ENCODE results near the gene FEM1C. TPM values are rescaled to one million over a fixed set of nuclear protein-coding genes. Genes with fewer than 3 reads are reported as not detected.

FEM1C gene
- total RNA-seq, 1 donor: 40.9 TPM

GRCh38 chr5:115511632-115512031, 32.9 kb downstream of the FEM1C start:
- H3K4me3 ChIP-seq (ENCODE audit: low read length): no peak overlapping the region
- H3K4me1 ChIP-seq (ENCODE audit: insufficient read depth, low read length): no peaks in the 10 kb centered on the region
- no peaks in the 10 kb centered on the region for H3K9me3 ChIP-seq (ENCODE audit: low read depth, low read length)
- no peaks in the 10 kb centered on the region for H3K27me3 ChIP-seq (ENCODE audit: insufficient read depth, low read length)

- Histone ChIP-seq H3K9me3 (ENCODE audit: low read depth, low read length) (no peaks in the 10 kb centered on the region), H3K27me3 (ENCODE audit: insufficient read depth, low read length) (no peaks in the 10 kb centered on the region)
These were observed 34.4 kb downstream of the FEM1C start for GRCh38 chr5:115510145-115510645.

GRCh38 chr5:115509547-115509946, 35.0 kb downstream of the FEM1C start:
- Histone ChIP-seq H3K9me3 (ENCODE audit: low read depth, low read length) (no peaks in the 10 kb centered on the region), H3K4me3 (ENCODE audit: low read length) (no peak overlapping the region), H3K27me3 (ENCODE audit: insufficient read depth, low read length) (no peaks in the 10 kb centered on the region), H3K4me1 (ENCODE audit: insufficient read depth, low read length) (no peaks in the 10 kb centered on the region)

More at GRCh38 chr5:115510145-115510645, 34.4 kb downstream of the FEM1C start:
- Histone ChIP-seq H3K4me1 (ENCODE audit: insufficient read depth, low read length) (no peaks in the 10 kb centered on the region), H3K4me3 (ENCODE audit: low read length) (no peak overlapping the region)

- Histone ChIP-seq H3K4me1 (ENCODE audit: insufficient read depth, low read length) (no peaks in the 10 kb centered on the region), H3K4me3 (ENCODE audit: low read length) (no peak overlapping the region), H3K9me3 (ENCODE audit: low read depth, low read length) (no peaks in the 10 kb centered on the region), H3K27me3 (ENCODE audit: insufficient read depth, low read length) (no peaks in the 10 kb centered on the region)
These were observed 36.9 kb downstream of the FEM1C start for GRCh38 chr5:115507681-115508080.

- Histone ChIP-seq H3K4me1 (ENCODE audit: insufficient read depth, low read length) (no peaks in the 10 kb centered on the region), H3K27me3 (ENCODE audit: insufficient read depth, low read length) (peaks cover 4% of the 10 kb centered on the region), H3K9me3 (ENCODE audit: low read depth, low read length) (no peaks in the 10 kb centered on the region), H3K4me3 (ENCODE audit: low read length) (no peak overlapping the region)
These were observed 41.2 kb downstream of the FEM1C start for GRCh38 chr5:115503420-115503819.

- no peak overlapping the region for H3K4me3 ChIP-seq (ENCODE audit: low read length)
- peaks cover 9% of the 10 kb centered on the region for H3K27me3 ChIP-seq (ENCODE audit: insufficient read depth, low read length)
- no peaks in the 10 kb centered on the region for H3K4me1 ChIP-seq (ENCODE audit: insufficient read depth, low read length)
- H3K9me3 ChIP-seq (ENCODE audit: low read depth, low read length): no peaks in the 10 kb centered on the region
These were observed 42.9 kb downstream of the FEM1C start for GRCh38 chr5:115501464-115502210.

GRCh38 chr5:115500225-115500624, 44.4 kb downstream of the FEM1C start:
- peaks cover 13% of the 10 kb centered on the region for H3K27me3 ChIP-seq (ENCODE audit: insufficient read depth, low read length)
- H3K4me3 ChIP-seq (ENCODE audit: low read length): no peak overlapping the region
- no peaks in the 10 kb centered on the region for H3K9me3 ChIP-seq (ENCODE audit: low read depth, low read length)
- H3K4me1 ChIP-seq (ENCODE audit: insufficient read depth, low read length): no peaks in the 10 kb centered on the region

- Histone ChIP-seq H3K4me1 (ENCODE audit: insufficient read depth, low read length) (peaks cover 15% of the 10 kb centered on the region), H3K27me3 (ENCODE audit: insufficient read depth, low read length) (peaks cover 20% of the 10 kb centered on the region), H3K4me3 (ENCODE audit: low read length) (no peak overlapping the region), H3K9me3 (ENCODE audit: low read depth, low read length) (no peaks in the 10 kb centered on the region)
These were observed 47.5 kb downstream of the FEM1C start for GRCh38 chr5:115496936-115497576.

GRCh38 chr5:115494570-115495289, 49.8 kb downstream of the FEM1C start:
- H3K4me3 ChIP-seq (ENCODE audit: low read length): no peak overlapping the region
- no peaks in the 10 kb centered on the region for H3K9me3 ChIP-seq (ENCODE audit: low read depth, low read length)
- peaks cover 15% of the 10 kb centered on the region for H3K4me1 ChIP-seq (ENCODE audit: insufficient read depth, low read length)
- H3K27me3 ChIP-seq (ENCODE audit: insufficient read depth, low read length): peaks cover 16% of the 10 kb centered on the region

GRCh38 chr5:115490596-115490995, 54.0 kb downstream of the FEM1C start:
- H3K4me1 ChIP-seq (ENCODE audit: insufficient read depth, low read length): peaks cover 38% of the 10 kb centered on the region
- no peaks in the 10 kb centered on the region for H3K9me3 ChIP-seq (ENCODE audit: low read depth, low read length)
- no peak overlapping the region for H3K4me3 ChIP-seq (ENCODE audit: low read length)
- peaks cover 7% of the 10 kb centered on the region for H3K27me3 ChIP-seq (ENCODE audit: insufficient read depth, low read length)

GRCh38 chr5:115489733-115490132, 54.8 kb downstream of the FEM1C start:
- peaks cover 5% of the 10 kb centered on the region for H3K27me3 ChIP-seq (ENCODE audit: insufficient read depth, low read length)
- no peak overlapping the region for H3K4me3 ChIP-seq (ENCODE audit: low read length)
- peaks cover 41% of the 10 kb centered on the region for H3K4me1 ChIP-seq (ENCODE audit: insufficient read depth, low read length)
- no peaks in the 10 kb centered on the region for H3K9me3 ChIP-seq (ENCODE audit: low read depth, low read length)

- Histone ChIP-seq H3K4me1 (ENCODE audit: insufficient read depth, low read length) (peaks cover 34% of the 10 kb centered on the region), H3K4me3 (ENCODE audit: low read length) (no peak overlapping the region), H3K27me3 (ENCODE audit: insufficient read depth, low read length) (peaks cover 3% of the 10 kb centered on the region), H3K9me3 (ENCODE audit: low read depth, low read length) (no peaks in the 10 kb centered on the region)
These were observed 56.8 kb downstream of the FEM1C start for GRCh38 chr5:115487756-115488155.

- no peak overlapping the region for H3K4me3 ChIP-seq (ENCODE audit: low read length)
These were observed 57.4 kb downstream of the FEM1C start for GRCh38 chr5:115487168-115487567.

GRCh38 chr5:115486728-115487127, 57.8 kb downstream of the FEM1C start:
- peaks cover 33% of the 10 kb centered on the region for H3K4me1 ChIP-seq (ENCODE audit: insufficient read depth, low read length)
- H3K27me3 ChIP-seq (ENCODE audit: insufficient read depth, low read length): no peaks in the 10 kb centered on the region
- H3K9me3 ChIP-seq (ENCODE audit: low read depth, low read length): no peaks in the 10 kb centered on the region
- H3K4me3 ChIP-seq (ENCODE audit: low read length): no peak overlapping the region

More at GRCh38 chr5:115487168-115487567, 57.4 kb downstream of the FEM1C start:
- peaks cover 2% of the 10 kb centered on the region for H3K27me3 ChIP-seq (ENCODE audit: insufficient read depth, low read length)
- no peaks in the 10 kb centered on the region for H3K9me3 ChIP-seq (ENCODE audit: low read depth, low read length)
- peaks cover 33% of the 10 kb centered on the region for H3K4me1 ChIP-seq (ENCODE audit: insufficient read depth, low read length)

GRCh38 chr5:115484368-115484767, 60.2 kb downstream of the FEM1C start:
- Histone ChIP-seq H3K27me3 (ENCODE audit: insufficient read depth, low read length) (no peaks in the 10 kb centered on the region), H3K9me3 (ENCODE audit: low read depth, low read length) (no peaks in the 10 kb centered on the region), H3K4me3 (ENCODE audit: low read length) (no peak overlapping the region), H3K4me1 (ENCODE audit: insufficient read depth, low read length) (peaks cover 33% of the 10 kb centered on the region)

Data from mononuclear cell (primary cell).